T follicular helper cell (primary cell): ENCODE measurements around the gene PRR20G.

ENCODE experiments used
- DNase-seq: peaks from one replicate; pipeline ENCODE4 v3.0.0-alpha.2; 2020; ENCODE audit warnings: low read depth

The PRR20G gene

DNA sequence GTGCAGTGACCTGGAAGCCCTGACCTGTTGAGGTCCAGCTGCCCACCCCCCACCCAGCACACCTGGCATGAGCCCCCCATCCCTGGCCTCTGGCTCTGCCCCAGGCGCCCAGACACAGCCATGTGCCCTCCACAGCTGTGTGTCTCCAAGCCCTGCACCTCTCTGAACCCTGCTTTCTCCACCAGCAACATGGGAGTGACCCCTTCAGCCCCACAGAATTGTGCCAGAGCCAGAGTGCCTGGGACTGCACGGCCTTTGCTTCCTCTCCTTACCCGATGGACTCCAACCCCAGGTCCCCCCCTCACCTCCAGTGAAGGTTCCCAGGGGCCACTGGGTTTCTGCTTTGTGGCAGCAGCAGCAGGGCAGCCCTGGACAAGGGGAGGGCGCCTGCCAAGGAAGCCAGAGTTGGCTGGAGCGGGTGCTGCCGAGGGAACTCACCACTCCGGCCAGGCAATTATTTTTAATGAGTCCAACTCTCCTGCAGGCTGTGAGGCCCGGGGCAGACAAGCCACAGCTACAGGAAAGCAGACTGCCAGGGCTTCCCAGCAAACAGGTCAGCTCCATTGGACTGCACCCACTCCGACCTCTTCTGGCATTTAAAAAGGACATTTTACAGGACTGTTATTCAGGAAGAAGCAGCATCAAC lies 24.1 kb downstream of the PRR20G start:
- no peak for DNase-seq

DNA sequence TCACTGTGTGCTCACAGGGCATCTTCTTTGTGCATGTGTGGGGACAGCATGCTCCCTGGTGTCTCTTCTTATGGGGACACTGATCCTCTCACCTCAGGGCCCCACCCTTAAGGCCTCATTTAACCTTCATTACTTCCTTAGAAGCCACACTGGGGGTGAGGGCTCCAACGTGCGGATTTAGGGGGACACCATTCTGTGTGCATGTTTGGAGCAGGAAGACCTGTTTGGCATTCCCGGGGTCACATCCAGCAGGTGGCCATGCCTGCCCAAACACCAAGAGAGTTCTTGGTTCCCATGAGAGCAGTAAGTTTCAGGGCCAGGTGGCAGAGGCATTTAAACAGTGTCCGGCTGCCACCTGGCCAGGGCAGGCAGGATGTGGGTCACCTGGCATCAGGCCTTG lies 24.8 kb downstream of the PRR20G start:
- DNase-seq = no peak

DNA sequence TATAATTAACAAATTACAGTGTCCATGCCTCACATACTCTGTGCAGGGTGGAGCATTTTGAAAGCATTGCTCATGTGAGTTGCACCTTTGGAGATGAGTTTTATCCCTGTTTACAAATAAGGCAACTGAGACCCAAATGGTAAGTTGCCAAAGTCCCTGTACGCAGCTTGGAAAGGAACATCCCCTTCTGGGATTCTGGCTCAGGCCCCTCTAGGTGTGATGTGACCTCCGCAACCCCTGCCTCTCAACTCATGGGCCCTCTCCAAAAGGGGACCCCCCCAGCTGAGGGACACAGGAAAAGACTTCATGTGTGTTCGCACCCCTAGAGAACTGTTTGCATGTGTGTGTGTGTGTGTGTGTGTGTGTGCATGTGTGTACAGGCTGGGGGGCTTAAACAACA lies 25.3 kb downstream of the PRR20G start:
- DNase-seq = no peak

DNA sequence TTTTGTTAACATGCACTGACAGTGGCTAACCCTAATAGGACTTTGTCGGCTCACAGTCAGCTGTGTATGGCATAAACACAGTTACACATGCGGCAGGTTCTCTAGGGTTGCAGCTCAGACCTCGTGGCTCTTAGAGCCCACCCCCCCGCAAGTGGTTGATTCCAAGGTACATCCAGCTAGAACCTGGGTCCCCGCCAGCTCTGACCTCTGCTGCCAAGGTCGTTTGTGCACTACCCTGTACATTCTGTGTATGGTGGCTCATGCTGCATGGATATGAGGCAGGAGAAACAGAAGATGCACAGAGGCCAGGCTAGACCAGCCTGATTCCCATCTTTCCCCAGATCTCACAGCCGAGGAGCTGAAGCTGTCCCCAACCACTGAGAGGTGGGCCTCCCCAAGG lies 25.9 kb downstream of the PRR20G start:
- no peak for DNase-seq

DNA sequence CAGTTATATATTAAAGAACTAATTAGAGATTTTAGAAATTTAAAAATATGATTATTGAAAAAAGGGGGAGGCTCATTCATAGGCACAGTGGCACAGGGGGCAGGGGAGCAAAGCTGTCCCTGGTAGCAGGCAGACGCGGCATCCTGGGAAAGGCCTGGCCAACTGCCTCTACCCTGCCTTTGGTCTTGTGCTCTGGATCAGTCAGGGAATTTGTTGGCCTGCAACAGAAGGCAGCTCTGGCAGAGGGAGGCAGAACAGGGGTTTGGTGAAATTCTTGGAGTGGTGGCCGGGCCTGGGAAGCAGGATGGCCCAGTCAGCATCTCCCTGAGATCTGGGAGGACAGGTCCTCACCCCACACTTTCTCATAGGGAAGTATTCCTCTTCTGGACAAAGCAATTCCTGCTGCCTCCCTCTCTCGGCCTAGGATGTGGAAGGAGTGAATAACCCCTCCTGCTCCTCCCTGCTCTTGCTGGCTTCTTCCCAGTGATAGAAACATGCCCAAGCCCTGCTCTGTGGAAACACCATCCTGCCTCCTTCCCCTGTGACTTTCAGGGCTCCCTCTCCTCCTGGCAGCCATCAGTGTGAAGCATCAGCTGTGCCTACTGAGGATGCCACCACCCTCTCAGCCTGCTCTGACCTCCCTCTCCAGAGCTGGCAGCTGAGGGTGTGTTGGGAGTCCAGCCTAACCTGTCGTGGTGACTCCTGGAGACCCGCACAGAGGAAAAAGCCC lies 26.9 kb downstream of the PRR20G start:
- DNase-seq = no peak

GRCh38 chr3:127260416-127260815 lies 27.4 kb downstream of the PRR20G start:
- DNase-seq = no peak

DNA sequence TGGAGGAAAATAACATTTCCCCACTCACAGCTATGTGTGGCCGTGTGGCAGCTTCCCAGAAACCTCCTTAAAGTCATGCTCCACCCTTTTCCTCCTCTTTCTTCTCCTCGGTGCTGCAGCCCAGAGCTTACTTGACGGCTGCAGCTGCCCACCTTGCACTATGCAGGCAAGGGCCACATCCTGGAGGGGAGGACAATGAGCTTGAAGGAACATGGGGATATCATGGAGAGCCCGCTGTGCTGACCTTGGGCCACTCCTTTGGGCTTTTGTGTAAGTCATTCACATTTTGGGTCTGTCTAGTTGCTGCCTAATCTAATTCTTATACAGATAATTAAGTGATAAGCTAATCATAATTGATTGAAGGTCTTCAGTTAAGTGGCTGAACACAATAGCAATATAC lies 28.0 kb downstream of the PRR20G start:
- no peak for DNase-seq

DNA sequence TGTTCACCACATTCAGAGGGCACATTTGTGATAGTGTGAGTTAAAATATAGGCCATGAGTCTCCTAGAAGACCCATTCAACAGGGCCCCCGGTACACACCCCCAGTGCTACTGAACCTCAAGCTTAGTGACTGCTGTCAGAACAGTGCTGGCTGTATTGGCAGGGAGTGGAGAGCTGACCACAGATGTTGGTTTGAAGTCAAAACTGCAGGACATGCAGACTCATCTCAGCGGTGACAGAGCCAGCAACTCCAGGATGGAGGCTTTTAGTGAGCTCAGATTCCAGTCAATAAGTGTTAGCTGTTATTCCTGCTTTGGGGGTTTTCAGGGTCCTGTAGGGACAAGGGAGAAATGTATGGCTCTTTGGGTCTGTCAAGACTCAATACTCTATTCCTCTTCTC lies 29.1 kb downstream of the PRR20G start:
- no peak for DNase-seq

DNA sequence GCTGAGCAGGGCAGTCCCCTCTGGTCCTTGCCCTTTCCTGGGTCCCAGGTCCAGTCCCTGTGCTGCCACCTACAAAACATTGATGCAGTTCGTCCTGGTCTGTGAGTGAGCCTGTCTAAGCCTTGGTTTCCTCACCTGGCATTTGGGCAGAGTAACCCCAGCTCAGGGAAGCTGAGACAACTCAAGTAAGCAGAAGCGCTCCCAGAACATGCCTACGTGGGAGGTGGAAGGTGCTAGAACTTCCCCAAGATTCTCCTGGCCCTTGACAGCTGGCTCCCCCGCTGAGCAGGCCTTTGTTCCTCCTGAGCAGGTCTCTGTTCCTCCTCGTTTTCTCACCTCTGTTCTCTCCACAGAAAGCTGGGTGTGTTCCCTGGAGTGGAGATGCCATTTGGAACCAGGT lies 30.5 kb downstream of the PRR20G start:
- DNase-seq = no peak

GRCh38 chr3:127256733-127257271 lies 31.0 kb downstream of the PRR20G start:
- DNase-seq = no peak

DNA sequence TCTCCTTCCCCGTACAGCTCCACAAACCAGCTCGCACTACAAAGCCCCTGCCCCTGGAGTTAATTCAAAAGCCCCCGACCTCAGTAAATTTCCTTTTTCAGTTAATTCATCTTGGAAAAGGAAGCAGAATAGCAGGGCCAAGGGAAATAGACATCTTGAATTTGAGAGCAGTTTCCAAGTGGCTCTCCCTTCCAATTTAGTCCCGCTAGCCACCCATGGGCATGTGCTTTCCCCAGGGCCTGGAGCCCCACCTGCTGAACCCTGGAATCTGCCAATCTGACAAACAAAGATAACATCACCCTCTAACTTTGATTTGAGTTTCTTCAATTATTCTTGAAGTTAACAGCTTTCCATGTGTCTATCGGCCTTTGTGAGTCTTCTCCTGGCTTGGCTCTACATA lies 31.7 kb downstream of the PRR20G start:
- no peak for DNase-seq

GRCh38 chr3:127255516-127255915 lies 32.3 kb downstream of the PRR20G start:
- DNase-seq = no peak

GRCh38 chr3:127254730-127255129 lies 33.1 kb downstream of the PRR20G start:
- DNase-seq = no peak

DNA sequence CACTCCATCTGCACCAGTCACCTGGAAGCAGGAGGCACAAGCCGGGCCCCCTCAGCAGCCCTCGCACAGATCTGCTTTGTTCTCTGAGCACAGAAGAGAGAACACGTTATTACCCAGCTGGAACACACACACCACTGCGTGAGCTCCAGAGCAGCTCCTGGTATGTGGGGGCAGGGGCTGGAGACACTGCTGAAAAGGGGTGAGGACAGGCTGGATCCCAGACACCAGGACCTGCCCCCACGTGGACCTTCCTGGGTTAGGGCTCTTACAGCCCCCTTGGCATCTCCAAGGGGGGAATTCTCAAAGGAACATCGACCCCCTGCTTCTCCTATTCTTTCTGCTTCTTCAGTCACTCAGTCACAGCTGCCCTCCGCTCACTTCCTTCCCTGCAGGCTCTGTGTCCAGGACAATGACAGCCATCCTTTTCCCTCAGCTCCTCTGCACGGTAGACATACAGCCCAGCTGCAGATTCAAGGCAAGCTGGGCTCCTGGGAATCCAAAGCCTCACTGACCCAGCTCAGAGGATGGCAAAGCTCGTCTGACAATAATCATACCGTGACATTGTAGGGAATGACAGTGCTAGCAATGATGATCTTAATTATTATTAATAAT lies 33.7 kb downstream of the PRR20G start:
- DNase-seq = no peak

DNA sequence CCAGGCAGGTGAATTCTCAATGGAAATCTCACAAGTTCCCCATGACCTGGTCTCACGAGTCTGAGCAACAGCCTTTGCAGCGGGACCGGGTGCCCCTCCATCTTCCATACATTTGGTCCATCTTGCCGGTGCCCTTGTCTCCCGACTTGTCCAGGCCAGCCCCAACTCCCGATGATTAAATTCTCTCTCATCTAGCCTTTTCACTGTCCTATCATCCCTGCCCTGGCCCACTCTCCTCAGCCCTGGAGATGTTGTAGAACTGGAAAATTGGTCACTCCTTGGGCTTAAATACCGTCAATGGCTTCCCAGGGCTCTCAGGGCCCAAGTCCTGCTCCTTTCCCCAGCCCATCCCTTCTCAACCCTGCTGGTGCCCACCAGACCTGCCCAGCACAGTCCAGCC lies 34.4 kb downstream of the PRR20G start:
- no peak for DNase-seq

- DNase-seq = no peak
Measured at GRCh38 chr3:127252446-127252845, 35.4 kb downstream of the PRR20G start.

DNA sequence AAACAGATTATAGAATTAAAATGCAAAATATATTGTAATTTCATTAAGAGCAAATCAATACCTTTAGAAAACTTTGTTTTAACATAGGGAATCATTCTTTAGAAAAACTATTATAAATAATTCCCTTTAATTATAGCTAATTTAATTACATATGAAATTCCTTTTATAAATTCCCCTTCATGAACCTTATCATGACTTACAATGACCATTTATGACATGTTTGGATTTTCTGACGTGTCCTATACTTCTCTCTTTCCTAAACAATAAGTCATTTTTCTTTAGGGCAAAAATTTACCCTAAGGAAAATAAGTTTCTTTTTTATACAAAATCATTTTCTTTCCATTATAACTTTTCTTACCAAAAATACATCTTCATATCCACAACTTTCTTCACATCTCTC lies 37.8 kb downstream of the PRR20G start:
- DNase-seq = no peak

DNA sequence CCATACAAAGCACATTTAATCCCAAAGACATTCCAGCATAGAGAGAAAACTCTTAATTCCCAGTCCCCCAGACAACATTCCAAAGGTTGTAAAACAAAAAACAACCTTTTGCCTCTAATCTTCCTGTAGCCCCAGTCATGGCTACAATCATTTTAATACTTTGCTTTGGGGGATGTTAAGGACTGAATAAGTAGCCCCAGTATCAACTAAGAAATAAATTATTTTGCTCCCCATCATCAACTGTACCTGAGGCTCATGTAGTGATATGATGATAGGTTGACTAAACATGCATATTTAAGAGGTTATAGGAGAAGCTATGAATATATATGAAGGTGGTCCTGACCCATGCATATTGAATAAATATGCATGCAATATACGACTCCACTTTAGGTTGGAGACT lies 40.6 kb downstream of the PRR20G start:
- no peak for DNase-seq

- no peak for DNase-seq
Measured at GRCh38 chr3:127238602-127239001, 49.2 kb downstream of the PRR20G start.

GRCh38 chr3:127237835-127238234 lies 50.0 kb downstream of the PRR20G start:
- no peak for DNase-seq

DNA sequence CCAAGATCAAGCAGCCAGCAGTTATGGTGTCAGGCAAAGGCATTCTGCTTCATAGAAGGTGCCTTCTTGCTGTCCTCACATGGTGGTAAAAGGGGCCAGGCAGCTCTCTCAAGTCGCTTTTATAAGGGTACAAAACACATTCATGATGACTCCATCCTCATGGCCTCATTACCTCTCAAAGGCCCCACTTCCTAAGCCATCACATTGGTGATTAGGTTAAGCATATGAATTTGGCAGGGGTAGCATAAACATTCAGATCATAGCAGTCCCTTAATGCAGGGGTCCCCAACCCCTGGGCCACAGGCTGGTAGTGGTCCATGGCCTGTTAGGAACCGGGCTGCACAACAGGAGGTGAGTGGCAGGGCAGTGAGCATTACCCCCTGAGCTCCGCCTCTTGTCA lies 52.1 kb downstream of the PRR20G start:
- no peak for DNase-seq

- no peak for DNase-seq
Measured at GRCh38 chr3:127234778-127235177, 53.1 kb downstream of the PRR20G start.
